ENCODE measurements around the gene ASXL3.

The ASXL3 gene

DNA sequence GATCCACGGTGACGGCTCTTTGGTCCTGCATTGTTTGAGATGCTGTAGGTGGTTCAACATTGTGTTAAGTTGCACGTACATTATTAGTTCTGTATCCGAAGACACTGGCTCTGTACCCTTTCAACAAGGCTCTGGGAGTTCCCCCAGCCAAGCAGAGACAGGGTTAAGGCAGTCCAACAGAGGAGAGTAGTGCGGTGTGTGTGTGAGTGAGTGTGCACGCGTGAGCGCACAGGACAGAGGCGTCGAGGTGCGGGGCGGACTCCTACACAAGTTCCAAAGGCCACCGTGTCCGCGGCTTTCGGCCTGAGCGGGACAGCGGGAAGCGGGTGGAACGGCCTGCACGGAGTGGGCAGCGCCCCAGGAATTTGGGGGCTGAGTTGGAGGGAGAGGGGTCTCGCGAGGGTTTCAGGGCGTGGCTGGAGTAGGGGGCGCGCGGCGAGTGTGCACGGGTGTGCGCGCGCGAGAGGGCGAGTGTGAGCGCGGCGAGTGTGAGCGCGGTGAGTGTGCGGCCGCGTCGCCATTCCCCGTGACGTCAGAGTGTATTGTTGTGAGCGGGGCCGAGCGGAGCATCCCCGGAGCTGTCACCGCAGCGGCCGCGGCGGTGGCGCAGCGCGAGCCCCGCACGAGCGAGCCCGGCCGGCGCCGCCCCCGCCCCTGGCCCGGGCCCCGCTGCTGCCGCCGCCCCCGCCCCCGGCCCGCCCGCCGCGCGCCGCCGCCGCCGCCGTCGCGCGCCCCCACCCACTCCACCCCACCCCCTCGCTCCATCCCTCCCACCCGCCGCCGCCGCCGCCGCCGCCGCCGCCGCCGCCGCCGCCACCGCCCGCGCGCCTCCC is at the start of gene ASXL3:
ASXL3 (plus strand) TSS at position 535 of the 833 bp plus-strand sequence. CDS start 413 bp downstream, outside the sequence.
- no peak for DNase-seq (ENCODE audit: low read depth in 3 of 3)

DNA sequence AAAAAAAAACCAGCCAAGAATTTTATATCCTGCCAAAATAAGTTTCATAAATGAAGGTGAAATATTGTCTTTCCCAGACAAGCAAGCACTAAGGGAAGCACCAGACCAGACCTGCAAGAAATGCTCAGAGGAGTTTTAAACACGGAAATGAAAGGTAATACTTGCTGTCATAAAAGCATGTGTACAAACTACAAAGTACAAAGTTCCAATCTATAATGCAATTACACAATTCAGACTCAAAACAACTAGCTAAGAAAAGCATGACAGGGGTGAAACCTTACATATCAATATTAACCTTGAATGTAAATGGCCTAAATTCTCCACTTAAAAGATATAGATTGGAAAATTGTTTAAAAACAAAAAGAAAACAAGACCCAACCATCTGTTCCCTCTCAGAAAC is 45.0 kb upstream of the ASXL3 start:
- no peak for DNase-seq (ENCODE audit: low read depth in 3 of 3)

DNA sequence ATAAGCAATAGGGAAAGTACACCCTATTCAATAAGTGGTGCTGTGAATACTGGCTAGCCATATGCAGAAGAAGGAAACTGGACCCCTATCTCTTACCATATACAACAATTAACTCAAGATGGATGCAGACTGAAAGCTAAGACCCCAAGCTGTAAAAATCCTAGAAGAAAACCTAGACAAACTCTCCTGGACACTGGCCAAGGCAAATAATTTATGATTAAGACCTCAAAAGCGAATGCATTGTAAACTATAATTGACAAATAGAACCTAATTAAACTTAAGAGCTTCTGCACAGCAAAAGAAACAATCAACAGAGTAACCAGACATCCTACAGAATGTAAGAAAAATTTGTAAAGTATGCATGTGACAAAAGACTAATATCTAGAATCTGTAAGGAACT is 41.1 kb upstream of the ASXL3 start:
- DNase-seq (ENCODE audit: low read depth in 3 of 3), result no peak

DNA sequence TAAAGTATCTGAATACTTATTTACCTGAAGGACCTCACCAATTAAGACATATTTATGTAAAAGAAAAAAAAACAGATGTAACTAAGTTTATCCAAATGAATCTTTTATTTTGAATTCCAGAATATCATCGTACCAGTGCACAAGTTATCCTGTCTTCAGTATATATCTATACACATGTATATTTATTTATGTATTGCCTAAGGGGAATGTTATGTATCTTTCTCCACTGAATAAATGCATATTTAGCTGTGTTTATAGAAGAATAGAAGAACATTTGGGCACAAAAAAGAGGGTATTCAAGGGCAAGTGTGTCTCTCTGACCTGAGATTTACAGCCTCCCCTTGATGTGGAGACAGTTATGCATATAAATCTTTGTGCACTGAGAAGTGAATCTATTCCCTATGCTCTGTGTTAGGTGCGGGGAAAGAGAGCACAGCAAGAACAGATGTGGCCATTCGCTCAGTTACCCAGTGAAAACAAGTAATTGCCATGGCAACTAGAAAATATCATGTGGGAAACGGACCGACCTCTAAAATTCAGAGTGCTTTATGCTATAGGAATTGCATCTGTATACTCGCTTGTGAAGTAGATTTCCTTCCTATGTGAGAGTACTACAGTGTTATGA is 39.5 kb upstream of the ASXL3 start:
- no peak for DNase-seq (ENCODE audit: low read depth in 3 of 3)

DNA sequence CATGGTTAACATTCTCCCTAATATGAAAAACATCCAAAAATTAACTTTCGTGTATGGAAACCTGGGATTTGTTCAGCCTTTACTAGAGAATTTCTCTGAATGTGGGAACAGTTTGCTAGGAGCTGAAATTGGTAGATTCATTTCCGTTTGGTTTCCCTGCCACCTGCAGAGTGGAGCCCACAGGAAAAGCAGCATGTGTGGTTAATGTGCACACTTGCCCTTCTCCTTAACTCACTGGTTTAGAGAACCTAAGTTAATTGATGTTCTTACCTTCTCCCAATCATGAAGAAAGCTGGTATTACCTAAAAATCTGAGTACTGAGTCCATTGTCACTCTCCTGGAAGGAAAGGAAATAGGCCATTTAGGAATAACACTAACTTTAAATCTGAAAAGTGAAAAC is 37.6 kb upstream of the ASXL3 start:
- DNase-seq (ENCODE audit: low read depth in 3 of 3), result no peak

DNA sequence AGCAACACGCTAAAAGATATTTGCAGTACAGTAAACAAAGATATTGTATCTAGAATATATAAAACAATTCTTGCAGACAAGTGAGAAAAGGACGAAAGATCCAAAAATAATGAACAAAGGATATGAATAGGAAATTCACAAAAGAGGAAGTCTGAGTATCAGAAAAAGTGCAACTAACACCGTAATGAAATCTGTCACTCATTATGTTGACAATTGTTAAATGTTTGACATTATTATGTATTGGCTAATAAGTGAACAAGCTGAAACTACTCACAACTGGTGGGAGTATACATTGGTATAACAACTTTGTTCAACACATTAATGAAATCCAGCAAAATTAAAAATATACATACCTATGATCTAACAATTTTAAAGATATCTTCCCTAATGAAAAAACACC is 36.7 kb upstream of the ASXL3 start:
- no peak for DNase-seq (ENCODE audit: low read depth in 3 of 3)

DNA sequence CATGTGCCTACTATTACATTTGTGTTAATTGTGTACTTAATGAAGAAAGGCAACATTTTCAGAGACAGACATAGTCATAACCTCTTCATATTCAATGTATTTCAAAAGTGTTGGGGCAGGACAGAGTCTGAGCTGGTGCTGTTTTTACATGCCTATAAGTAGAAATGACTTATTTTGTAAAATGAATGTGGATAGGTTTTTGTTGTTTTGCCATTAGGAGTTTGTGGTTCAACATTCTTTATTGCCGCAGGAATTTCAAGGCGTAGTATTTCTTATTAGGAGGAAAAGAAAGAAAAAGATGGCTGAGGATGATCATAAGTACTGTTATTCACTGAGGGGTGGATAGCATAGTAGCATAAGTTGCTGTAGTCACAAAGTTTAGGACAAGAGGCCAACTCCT is 21.2 kb upstream of the ASXL3 start:
- DNase-seq (ENCODE audit: low read depth in 3 of 3), result no peak

DNA sequence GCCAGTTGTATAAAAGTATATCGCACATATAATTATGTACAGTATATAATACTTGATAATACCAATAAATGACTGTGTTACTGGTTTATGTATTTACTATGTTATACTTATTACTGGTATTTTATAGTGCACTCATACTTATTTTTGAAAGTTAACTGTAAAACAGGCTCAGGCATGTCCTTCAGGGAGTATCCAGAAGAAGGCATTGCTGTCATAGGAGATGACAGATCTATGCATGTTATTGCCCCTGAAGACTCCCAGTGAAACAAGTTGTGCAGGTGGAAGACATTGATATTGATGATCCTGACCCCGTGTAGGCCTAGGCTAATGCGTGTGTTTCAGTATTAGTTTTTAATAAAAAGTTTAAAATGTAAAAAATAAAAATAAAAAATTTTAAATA is 20.3 kb upstream of the ASXL3 start:
- no peak for DNase-seq (ENCODE audit: low read depth in 3 of 3)

DNA sequence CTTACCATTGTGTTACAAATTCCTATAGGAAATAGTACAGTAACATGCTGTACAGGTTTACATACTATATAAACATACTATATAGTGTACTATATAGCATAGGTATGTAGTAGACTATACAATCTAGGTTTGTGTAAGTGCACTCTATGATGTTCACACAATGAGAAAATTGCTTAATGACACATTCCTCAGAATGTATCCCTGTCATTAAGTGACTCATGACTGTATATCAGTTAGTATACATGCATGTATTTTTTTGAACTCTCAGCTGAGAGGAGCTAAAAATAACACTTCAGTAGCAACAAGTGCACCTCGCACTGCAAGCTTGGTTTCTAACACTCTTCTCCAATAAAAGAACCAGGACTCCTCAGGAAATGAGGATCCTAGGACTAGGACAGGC is 19.5 kb upstream of the ASXL3 start:
- no peak for DNase-seq (ENCODE audit: low read depth in 3 of 3)

DNA sequence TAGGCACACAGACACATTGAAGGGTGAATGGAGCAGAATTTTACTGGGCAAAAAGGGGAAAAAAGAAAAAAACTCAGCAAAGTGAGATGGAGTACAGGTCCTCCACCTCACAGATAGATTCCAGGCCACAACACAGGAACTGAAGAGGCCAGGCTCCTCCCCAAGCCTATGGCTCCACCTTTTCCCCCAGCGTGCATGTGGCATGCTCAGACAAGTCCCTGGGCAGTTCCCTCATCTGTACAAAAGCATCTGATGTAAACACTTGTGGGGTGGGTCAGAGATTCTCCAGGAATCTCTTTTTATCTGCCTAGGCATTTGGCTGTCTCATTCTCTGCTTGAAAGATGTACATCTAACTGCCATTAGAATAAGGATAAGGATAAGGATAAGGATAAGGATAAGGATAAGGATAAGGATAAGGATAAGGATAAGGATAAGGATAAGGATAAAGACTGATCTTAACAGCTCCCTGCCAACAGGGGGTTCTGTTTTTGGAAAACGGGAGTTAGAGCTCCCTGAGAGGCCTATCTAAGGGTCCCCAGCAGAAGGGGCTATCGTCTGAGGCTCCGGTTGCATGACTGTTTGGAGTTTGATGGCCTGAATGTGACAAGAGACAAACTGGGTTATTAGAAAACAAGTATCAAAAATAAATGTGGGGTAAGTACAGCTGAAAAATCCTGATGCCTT is 17.2 kb upstream of the ASXL3 start:
- DNase-seq (ENCODE audit: low read depth in 3 of 3), result no peak

DNA sequence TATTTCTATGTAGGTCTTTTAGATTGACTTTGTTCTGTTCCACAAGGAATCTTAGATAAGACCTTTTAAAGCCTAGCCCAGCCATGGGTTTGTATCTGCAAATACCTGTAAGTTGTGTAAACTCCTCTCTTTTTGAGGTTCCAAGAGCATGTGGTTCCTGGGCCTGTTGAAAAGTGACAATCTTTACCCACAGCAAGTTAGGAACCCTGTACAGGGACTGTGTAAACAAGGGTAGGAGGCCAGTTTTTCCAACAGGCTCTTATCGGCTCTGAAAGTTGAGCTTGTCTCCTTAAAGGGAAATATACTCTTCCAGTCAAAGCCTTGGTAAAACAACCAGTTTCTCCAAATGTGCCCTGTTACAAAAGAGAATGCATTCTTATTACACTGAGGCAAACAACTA is 15.3 kb upstream of the ASXL3 start:
- no peak for DNase-seq (ENCODE audit: low read depth in 3 of 3)

DNA sequence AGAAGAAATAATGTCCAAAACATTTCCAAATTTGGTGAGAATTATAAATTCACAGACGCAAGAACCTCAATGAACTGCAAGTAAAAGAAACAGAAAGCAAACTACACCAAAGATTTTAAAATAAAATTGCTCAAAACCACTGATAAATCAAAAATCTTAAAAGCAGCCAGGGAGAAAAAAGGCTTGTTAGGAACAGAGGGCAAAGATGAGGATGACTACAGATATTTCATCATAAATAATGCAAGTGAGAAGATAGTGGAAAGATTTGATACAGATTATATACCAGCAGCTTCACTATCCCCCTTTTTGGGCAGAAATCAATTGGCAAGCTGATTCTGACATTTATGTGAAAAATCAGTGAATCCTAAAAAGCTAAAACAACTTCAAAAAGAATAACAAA is 10.3 kb upstream of the ASXL3 start:
- no peak for DNase-seq (ENCODE audit: low read depth in 3 of 3)

DNA sequence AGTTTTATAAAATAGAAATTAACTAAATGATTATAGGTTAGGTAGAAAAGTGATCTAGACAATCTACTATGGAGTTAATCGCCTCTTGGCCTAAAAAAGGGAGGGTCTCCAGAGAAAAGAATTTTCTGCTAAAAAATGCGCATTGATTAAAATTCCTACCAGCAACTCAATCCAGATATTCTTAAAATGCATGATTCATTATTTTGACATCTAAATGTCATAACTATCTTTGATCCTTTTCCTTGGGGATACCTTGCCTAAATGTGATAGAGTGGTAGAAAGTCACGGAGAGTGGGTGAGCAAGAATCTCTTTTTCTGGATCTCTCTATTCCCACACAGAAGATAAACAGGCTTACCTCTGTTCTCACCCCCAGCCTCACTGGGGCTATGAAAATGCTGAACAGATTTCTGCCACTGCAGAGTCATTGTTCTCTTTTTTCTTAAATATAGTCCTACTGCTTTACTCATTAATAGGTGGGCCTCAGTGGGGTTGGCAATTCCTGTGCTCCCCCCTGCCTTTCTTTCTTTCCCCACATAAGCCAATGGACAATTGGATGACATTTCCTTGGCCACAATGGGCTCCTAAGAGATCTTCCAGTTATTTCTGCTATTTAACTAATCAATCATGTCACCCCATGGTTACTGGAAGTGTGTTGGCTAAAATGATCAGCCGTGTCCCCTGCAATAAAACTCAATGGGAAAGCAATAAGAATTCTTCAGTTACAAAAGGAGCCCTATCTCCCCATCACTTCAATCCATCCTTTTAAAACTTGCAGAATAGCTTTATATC is 5.8 kb upstream of the ASXL3 start:
- no peak for DNase-seq (ENCODE audit: low read depth in 3 of 3)

DNA sequence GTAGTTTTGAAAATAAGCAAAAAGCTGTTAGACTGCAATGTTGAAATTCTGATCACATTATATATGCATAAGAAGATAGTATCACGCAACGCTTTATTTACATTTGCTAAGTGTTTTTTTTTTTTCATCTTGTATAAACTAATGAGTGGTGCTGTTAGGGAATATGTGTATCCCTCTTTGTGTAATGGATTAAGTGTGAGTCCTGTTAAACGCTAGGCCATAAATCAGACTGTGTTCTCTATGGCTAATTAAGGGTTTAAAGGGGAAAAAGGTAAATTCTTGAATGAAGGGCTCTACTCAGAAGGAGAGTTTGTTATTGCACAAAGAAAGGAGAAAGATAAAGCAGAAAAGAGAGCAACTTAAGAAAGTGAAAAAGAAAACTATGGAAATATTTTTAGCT is 4.8 kb upstream of the ASXL3 start:
- no peak for DNase-seq (ENCODE audit: low read depth in 3 of 3)

DNA sequence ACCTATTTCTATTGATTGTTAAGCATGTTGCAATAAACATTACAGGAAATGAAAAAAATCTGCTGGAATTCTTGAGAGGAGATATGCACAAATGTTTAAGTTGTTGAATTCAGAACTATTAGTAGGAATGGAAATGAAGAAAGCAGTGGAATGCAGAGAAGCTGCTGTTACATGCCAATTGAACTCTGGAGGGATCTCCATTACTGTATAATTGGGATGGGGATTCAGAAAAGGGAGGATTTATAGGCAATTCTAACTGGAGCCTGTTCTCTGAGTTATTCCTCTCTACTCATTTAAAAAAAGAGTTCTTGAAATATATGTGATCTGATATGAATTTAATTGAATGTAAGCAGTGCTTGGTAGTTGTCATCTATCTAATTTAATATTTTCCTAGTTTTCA is 2.6 kb upstream of the ASXL3 start:
- no peak for DNase-seq (ENCODE audit: low read depth in 3 of 3)

DNA sequence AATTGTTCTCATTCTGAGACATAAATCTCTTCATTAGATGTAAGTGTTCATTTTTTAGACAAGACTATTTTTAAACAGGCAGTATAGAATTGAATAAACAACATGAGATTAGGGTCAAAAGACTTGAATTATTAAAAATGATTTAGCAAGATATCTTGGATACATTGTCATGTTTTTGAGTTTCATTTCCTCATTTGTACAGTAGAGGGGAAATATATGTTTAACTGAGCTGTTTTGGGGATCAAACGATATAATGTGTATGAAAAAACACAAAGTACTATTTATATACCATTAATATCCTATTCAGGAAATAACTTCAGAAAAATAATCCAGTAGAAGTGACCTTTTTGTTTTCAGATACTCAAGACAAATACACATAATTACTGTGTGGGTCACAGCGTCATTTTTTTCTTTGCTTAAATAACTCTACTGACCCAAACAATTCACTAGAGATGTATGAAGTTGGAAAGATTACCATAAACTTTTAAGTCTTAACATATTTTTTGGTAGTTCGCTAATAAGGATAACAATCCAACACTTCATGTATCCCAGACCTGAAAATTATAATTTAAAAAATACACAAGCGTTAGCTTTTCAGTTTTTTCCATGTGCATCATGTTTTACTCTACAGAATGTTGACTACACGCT is 896 bp upstream of the ASXL3 start:
- no peak for DNase-seq (ENCODE audit: low read depth in 3 of 3)

DNA sequence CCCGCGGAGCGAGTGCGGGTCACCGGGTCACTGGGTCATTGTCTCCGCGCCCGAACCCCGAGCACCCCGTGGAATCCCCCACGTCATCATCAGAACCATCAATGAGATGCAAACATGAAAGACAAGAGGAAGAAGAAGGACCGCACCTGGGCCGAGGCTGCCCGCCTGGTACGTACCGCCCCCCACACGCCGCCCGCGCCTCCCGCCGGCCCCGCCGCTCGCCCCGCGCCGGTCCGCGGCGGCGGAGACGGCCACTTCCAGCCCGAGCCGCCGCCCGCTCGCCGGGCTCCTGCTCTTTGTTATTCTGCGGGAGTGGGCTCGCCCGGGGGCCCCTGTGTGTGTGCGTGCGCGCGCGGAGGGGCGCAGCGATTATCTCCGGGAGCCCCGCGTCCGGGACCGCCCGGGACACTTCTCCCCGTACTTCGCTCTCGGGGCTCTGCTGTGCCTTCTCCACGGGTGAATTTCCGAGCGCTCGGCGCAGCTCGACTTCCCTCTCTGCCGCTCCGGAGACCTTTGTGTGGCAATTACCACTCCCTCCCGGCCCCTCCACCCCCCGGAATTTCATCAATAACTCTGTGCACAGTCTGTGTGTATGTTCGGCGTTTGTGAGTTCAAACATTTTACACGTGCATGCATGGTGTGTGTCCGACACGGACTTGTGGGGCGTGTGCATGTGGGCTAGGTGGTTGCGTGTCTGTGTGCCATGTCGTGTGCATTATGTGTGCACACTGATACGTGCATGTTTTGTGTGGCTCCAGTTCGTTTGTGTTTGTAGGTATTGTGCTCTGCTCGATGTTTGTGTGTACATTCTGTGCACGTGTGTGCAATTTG is 714 bp downstream of the ASXL3 start:
- no peak for DNase-seq (ENCODE audit: low read depth in 3 of 3)

DNA sequence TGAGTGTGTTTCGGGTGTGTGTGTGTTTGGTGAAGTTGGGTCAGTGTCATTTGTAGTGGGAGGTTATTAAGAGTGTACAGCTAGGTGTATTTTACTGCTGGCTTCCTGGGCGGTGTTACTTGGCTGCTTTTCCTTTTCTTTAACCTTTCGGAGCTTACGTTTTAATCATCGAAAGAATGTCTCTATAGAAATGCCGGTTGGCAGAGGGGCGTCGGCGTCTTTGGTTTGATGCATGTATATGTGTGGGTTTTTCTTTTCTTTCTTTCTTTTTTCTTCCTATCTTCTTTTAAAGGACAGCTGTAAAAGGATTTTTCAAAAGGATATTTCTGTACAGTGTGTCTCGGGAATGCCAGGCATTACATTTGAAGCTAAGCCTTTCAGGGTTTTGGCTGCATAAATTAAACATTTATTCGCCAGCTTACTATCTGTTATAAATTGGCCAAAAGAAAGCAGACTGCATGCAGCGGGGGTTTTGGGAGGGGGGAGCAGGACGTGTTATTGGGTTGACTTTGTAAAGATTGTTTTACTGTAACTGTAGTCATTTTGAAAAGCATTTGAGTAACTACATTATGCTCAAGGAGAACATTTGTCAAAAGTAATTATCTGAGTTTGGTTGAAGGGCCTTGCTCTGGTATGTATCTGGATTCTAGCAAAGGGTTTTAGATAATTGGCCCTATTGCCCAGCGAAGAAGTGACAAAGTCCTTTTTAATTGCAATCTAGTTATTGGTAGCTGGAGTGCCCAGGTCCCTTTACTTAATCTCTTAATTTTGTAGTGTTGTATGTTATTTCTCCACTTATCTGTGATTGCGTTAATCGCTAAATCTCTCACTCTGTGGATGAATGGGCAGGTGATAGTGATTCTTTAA is 1.6 kb downstream of the ASXL3 start:
- DNase-seq (ENCODE audit: low read depth in 3 of 3), result no peak

DNA sequence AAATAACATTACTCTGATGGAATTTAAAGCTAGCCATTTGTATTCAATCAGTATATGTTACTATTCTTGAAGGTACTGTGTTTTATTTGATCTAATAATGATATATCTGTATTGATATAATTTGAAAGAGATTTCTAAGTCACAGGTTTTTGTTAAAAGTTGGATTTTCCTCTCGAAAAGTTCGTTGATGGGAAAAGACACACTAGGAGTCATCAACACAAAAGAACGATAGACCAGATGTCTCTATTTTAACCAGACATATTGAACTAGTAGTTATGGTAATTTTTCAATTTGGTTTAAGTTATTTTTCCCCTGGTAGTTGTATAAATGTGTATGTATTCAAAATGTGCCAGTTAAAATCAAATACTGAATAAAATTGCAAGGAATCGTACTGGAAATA is 2.5 kb downstream of the ASXL3 start:
- DNase-seq (ENCODE audit: low read depth in 3 of 3), result no peak

DNA sequence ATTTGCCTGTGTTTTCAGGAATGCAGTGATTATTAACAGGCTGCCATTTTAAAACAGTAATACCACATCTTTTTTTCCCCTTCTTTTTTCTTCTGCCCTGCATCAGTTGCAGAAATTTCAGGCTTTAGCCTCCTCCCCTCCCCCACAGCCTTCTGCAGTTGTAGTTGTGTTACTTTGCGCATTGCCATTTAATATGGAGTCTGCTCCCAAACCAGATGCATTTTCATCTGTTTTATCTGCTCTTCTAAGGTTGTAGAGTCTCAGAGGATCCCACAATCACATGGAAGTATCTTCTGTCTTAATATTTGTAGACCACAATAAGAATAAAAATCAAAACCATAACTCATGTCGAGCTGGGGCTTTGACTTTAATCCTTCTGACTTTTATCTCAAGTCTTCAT is 3.8 kb downstream of the ASXL3 start:
- DNase-seq (ENCODE audit: low read depth in 3 of 3), result no peak
